Stimulated activated CD4-positive, alpha-beta T cell treated with anti-CD3 and anti-CD28 coated beads, Interleukin-2, amount 100 ng/mL, for 48 hours (primary cell): ENCODE data around the gene TCF3.

Experiments used
- DNase-seq, 2 donors: peaks; one replicate each; pipeline ENCODE4 v3.0.0-alpha.2; 2020

The TCF3 gene

DNA sequence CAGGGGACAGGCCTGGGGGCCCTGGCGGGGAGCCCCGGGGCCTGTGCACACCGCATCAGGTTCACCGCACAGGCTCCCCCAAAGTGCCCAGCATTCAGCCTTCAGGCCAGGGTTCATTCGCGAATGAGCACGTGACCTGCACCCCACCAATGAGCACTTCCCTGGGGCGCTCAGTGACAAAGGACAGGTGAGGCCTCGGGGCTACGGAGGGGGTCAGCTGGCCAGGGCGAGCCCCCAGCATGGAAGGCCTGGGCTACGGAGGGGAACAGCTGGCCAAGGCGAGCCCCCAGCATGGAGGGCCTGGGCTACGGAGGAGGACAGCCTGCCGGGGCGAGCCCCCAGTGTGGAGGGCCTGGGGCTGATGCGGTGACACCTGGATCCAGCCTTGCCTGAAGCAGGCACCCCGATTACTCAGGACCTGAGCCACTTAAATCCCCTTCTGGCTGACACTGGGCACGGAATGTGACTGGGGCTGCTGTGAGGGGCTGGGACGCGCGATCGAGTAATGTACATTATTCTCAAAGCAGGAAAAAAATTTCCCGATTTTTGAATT is 23.1 kb downstream of the TCF3 start:
- no peak for DNase-seq

DNA sequence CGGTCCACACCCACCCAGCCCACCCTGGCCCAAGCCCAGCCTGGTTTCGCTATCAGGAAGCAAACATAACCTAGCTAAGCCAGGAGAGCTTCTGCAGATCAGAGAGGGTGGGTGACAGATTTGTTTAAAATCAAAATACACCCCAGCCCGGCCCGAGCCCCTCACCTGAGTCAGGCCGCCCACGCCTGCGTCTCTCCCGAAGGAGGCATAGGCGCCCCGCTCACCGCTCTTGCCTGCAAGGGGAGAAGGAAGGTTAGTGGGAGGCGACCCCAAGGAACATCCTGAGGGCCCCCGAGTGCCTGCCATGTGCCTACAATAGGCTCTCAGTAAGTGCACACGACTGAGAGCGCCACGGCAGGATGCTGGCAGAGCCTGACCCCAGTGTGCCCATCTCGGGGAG is 25.2 kb downstream of the TCF3 start:
- DNase-seq, result no peak

DNA sequence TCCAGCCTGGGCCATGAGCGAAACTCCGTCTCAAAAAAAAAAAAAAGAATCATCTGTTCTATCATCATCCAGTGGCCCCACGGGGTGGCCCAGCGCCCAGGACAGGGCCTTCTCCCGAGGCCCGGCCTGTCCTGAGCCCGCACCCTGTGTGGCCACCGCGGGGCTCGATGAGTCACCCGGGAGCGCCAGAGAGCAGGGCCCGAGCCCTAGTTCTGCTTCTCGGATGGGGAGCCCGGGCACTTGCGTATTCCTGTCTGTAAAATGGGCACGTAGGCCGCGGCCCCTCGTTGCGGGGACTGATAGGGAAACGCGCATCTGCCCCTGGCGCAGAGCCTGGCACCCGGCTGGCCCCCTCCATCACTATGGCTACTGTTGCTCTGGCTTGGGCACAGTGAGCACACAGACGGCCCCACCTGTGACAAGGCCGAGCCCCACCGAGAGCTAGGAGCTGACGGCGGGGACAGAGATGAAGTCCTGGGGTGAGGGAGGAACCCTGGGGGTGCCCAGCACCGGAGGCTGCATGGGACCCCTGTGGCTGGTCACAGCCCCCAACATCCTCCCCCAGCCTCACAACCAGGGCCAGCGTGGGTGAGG is 25.9 kb downstream of the TCF3 start:
- DNase-seq, result no peak

DNA sequence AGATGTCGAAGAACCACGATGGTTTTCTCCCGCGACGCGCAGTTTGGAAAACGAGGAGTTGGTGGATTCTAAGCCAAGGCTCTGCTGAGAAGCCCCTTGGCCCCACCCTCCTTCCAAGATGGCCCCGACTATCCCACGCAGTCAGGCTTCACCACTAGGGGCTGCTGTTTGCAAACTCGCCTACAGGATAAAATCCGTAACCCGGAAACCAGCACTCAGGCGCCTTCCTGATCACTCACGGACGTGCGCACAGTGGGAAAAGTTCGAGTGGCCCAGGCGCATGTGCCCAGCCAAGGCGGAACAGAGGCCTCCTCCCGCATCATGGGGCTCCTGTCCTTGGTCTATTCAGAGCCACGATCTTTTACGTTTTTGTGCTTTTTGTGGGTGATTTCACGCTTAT is 28.0 kb downstream of the TCF3 start:
- DNase-seq, result peak in 1 of 2 donors; percentile 44

DNA sequence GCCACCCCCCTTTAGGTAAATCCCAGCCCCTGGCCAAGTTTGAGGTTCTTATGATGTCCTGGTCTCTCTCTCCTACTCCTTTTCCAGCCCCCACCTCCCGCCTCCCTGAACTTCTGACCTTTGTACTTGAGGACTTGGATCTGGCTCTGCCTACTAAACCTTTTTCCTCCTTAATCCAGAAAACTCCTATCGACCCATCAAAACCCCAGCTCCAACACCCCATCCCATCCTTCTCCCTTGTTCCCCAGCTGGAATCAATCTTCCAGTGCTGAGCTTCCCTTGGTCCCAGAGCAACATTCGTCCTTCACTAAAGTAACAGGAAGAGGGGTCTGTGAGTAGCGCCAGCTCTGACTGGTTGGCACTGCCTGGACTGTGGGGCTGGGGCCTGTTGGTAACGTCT is 29.9 kb downstream of the TCF3 start:
- no peak for DNase-seq

DNA sequence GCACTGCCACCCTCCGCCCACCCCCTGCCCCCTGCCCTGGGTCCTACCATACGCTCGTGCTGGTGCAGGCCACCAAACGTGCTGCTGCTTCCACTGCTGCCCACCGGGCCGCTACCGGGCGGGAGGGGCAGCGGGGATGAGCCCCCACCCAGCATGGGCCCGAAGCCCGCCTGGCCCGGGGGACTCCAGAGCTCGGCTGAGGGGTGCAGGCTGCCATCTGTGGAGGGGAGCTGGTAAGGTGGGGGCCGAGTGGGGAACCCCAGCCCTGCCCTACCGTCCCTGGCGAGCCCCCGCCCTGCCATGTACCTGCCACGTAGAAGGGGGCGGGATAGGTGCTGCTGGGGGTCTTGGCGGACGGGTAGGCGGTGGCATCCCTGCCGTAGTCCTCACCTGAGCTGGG is 30.4 kb downstream of the TCF3 start:
- no peak for DNase-seq

DNA sequence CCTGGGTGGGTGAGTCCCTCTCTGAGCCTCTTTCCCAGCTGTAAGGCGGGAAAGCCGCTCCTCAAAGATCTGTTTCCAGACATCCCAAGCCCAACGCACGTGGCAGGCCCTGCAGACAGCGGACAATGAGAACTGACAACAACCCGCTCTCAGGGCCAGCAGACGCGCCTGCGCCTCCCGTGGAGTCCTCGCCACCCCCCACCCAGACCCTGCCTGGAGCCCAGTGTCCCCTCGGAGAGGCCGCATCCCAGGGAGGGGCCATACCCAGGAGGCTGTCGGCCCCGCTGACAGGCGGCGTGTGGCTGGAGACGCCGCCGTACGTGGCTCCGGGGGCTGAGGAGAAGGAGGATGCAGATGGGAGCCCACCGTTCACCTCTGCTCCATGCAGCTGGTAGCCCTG is 30.8 kb downstream of the TCF3 start:
- no peak for DNase-seq

DNA sequence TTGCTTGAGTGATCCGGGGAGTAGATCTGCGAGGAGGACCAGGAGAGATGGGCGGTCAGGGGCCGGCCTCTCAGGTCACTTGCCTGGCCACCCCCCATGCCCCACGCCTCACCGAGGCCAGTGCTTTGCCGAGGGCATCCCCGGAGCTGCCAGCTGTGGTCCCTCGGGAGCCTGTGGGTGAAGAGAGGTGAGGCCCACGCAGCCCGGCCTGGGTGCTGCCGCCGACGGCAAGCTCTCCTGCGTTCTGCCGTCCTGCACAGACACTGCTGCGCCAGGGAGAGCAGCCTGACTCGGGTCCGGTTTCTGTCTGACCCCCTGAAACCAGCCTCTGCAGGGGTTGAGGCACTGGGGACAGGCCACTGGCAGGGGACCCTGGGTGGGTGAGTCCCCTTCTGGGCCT is 31.4 kb downstream of the TCF3 start:
- no peak for DNase-seq

DNA sequence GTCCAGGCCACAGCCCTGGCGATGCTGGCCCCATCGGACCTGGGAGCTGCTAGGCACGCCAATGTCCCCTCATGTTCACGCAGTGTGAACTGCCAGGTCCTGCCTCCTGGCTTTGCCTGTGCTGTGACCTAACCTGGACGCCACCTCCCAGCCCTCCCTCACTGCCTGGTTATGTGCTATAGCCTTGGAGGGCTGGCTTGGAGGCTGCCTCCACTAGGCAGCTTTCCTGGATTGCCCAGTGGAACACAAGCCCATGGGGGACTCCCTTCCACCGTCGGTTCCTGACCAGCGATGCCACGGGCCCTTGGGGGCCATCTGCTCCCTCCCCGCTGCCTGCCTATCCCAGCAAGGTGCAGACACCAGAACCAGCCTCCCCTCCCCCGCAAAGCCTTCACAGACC is 31.9 kb downstream of the TCF3 start:
- no peak for DNase-seq

DNA sequence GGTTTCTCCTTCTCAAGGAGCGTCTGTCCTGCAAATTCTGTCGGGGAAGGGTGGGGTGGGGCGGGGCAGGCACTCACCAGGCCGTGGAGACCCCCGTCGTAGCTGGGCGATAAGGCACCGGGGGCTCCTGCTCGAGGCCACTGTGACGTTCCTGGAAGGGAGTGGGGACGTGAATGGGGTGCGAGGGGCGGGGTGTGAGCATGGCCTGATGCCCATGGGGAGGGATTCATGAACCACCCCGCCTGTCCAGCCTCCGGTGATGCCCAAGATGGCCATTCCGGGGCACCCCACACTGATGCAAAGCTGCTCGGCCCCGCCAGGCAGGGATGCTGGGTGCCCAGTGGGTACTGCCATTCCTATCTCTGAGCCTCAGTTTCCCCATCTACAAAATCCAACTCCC is 32.7 kb downstream of the TCF3 start:
- DNase-seq, result no peak

DNA sequence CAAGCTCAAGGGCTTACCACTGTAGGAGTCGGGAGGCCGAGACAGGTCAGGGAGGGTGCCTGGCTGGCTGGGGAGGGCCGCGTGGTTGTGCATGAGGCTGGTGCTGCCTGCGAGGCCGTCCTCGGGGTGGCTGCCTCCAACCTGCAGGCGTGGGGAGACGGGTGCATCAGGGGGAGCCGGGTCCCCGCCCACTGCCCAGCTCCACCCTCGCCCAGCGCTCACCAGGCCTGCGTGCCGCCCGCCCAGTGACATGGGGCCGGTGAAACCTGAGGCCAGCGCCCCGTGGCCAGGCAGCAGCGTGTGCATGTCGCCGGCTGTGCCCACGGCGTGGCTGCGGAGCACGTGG is 33.3 kb downstream of the TCF3 start:
- no peak for DNase-seq

DNA sequence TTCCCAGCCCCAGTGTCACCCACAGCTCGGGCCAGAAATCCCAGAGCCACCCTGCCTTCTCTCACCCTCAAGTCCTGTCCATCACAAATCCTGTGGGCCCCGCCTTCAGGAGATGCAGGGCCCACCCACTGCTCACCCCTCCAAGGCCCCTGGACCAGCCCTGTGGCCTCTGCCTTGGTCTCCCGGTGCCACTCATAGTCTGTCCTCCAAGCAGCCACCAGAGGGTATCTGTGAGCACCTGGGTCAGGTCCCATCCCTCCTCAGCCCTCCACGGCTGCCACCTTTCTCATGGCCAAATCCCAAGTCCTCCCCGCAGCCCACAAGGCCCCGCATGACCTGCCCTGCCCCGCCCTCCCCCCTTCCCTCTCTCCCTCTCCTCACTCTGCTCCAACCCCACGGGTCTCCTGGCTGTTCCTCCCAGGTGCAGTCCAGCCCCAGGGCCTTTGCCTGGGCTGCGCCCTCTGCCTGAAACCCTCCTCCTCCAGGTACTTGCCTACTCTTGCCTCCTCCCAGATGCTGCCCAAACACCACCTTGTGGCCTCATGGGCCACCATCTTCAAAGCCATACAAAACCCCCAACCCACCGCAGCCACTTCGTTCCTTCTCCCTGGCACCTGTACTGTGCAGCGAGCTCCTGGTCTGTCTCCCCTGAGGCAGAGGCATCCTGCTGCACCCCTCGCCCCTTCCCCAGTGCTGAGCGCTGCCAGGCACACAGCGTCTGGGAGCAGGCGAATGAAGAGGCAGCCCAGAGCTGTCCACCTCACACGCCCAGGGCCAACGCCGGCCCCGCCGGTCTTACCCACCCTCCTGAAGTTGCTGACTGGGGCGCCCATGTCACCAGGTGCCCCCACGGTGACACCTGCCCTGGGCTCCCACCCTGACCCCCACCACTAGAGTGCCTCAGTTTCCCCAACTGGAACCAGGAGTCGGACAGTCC is 34.0 kb downstream of the TCF3 start:
- DNase-seq, result peak in 1 of 2 donors; percentile 15

DNA sequence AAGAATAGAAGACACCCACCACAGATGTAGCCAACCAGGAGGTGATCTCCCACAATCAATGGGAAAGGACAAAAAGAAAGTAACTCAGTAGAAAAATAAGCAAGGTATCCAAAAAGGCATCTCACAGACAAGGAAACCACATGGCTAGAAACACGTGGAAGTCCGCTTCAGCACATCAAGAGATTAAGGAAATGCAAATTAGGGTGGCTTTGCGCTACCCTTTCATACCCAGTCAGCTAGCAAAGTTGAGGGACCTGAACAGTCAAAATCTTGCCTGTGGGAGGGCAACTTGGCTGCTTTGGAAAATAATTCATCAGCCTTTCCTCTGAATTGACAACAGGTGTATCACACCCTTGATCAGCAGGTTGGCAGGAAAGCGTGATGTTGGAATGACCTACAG is 35.5 kb downstream of the TCF3 start:
- DNase-seq, result no peak

DNA sequence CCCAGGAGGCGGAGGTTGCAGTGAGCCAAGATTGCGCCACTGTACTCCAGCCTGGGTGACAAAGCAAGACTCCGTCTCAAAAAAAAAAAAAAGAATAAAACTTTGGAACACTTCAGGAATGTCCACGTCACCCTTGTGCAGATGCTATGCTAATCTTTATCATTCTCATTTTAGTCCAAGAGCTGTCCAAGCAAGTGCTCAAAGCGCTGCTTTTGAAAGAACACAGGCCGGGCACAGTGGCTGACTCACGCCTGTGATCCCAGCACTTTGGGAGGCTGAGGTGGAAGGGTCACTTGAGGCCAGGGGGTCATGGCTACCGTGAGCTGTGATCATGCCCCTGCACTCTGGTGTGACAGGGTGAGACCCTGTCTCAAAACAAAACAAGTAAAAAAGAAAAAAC is 36.0 kb downstream of the TCF3 start:
- no peak for DNase-seq

DNA sequence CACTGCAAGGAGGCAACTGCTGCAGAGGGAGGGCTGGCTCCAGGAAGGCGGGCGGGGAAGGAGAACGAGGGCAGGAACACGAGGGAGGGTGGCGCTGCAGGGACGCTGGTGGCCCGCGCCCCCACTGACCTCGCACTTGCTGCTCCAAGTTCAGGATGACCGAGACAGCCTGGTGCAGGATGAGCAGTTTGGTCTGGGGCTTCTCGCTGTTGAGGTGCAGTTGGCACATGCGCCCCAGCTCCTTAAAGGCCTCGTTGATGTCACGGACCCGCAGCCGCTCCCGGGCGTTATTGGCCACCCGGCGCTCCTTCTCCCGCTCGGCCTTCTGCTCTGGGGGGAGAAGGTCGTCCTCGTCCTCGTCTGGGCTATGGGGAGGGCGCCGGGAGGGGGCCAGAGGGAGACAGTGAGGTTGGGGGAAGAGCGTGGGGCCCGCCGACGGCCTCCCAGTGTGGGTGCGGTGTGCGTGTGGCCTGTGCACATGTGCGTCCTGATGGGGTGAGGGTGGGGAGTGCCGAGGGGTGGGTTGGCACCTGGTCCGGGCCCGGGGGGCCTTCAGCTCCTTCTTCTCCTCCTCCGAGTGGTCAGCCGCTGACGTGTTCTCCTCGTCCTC is 37.2 kb downstream of the TCF3 start:
- no peak for DNase-seq

DNA sequence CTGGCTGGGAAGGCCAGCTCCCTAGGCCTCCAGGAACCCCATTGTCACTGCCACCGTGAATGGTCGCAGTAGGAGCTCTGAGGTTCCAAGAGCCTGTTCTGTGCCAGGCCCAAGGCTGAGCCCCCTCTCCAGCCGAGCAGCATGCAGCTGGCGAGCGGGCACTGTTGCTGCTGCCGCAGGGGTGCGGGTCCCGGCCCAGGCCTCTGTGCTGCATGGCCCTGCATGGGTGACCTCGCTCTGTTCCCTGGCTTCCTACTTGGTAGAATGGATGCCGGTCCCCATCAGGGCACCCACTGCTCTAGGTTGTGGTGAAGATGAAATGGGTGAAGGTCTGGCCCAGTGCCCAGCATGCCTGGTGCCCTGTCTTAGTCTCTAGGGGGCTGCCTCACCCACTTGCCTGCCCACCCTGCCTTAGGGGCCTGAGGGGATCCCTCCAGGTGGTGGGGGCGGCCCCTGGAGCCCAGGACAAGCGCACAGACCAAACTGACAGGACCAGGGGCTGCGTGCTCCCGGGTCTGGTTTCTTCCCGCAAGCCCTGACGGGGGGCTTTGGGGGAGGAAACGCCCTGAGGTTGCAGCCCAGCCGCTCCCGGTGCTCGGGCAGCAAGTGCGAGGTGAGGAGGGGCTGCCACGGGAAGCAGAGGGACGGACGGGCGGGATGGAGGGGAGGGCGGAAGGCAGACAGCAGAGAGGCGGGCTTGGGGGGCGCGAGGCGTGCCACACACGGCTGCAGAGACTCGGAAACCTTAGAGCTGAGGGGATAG is 38.4 kb downstream of the TCF3 start:
- no peak for DNase-seq

DNA sequence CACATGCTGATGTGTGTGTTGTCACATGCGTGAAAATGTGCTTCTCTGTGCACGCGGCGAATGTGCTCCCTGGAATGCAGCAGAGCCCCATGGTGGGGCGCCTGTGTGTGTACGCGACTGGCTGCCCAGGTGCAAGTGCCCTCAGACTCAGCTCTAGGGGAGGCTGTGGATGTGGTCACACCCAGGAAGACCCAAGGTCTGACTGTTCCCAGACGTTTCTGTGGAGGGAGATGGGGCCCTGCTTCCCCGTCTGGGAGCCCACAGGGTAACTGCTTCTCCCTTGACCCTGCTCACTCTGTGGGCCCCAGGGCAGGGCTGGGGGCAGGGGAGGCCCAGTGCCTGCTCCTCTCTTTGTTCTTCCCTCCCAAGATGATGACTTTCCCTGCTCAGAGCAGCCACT is 39.3 kb downstream of the TCF3 start:
- DNase-seq, result no peak

DNA sequence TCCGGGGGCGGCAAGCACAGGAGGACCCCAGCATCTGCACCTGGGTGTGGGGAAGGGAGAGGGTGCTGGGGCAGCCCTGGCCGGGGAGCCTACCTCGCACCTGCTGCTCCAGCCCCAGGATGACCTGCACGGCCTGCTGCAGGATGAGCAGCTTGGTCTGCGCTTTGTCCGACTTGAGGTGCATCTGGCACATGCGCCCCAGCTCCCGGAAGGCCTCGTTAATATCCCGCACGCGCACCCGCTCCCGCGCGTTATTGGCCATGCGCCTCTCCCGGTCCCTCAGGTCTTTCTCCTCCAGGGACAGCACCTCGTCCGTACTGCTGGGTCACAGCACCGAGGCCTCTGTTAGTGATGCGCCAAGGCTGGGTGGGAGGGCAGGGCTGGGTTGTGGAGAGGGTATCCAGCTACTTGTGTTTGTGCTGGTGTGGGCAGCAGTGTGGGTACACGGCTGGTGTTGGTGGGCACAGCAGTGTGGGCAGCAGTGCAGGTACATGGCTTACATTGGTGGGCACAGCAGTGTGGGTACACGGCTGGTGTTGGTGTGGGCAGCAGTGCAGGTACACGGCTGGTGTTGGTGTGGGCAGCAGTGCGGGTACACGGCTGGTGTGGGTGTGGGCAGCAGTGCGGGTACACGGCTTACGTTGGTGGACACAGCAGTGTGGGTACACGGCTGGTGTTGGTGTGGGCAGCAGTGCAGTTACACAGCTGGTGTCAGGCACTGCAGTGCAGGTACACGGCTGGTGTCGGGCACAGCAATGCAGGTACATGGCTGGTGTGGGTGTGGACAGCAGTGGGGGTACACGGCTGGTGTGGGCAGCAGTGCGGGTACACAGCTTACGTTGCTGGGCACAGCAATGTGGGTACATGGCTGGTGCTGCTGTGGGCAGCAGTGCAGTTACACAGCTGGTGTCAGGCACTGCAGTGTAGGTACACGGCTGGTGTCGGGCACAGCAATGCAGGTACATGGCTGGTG is 40.0 kb downstream of the TCF3 start:
- DNase-seq, result no peak

DNA sequence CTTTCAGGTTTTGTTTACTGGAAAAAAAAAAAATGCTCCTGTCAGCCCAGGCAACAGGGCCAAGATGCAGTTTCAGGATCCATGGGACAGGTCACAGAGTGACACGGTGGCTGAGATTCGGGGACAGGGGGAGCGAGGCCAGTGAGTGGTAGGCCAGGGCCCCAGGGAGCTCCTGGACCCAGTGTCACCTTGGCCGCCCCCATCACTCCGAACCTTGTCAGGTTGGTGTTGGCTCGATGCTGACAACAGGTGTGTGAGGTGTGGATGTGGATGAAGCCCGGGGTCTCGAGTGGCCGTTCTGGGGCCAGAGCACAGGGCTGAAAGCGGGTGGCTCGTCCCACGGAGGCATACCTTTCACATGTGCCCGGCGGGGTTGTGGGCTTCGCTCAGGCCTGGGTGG is 41.1 kb downstream of the TCF3 start:
- DNase-seq, result no peak

DNA sequence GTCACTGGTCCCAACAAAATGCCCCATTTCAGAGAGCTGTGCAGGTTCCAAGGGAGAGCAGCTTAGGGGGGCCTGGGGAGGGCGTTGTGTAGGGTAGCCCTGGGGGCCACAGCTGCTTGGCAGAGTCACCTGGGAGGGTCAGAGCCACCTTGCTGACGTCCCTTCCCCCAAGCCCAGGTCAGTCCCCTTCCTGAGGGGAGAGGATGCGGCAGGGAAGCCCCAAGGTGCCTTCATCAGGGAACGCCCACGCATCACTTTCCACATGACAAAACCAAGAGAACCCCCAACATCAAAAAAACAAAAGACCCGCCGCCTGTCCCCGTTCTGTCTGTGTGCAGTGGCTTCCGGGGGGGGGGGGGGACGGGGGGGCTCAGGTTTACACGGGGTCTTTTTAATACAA is 41.8 kb downstream of the TCF3 start:
- DNase-seq, result no peak

DNA sequence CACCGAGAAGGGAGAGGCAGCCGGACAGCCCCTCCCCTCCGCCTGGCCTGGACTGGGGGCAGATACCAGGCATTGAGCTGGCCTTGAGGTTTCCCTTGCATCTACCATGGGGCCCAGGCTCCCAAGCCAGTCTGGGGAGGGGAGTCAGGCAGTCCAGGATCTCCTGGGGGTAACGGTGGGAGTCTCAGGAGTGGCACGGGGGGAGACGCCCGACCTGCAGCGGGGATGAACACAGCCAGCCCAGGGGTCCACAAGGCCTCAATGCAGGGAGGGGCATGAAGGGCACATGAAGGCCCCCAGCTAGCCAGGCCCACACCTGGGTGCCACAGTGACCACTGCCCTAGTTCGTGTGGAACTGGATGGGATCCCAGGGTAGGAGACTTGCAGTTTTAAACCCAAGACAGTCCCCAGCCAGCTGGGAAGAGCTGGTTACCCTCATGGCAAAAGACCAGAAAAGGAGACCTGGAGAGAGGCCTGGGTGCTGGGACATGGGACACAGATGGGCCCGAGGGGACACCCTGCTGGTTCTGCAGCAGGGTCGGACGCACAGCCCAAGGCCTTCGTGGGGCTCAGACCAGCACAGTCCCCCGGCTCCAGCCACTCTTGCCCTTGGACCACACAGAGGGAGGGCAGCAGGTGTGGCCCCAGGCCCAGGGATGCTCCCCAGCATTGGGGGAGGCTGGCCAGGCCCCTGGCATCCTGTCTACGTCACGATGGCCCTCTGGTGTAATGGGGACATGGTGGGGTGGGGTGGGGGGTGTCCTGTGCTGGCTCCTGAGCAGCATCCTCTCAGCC is 42.5 kb downstream of the TCF3 start:
- no peak for DNase-seq
